Stimulated activated CD8-positive, alpha-beta memory T cell treated with anti-CD3 and anti-CD28 coated beads, Interleukin-7, amount 100 ng/mL, for 1 hour (primary cell): ENCODE results near the gene CTIF.

Source experiments
- DNase-seq, 2 donors: peaks; one replicate each; pipeline ENCODE4 v3.0.0-alpha.2; 2020; ENCODE audit warnings: low read depth in 2 of 2

The CTIF gene

DNA sequence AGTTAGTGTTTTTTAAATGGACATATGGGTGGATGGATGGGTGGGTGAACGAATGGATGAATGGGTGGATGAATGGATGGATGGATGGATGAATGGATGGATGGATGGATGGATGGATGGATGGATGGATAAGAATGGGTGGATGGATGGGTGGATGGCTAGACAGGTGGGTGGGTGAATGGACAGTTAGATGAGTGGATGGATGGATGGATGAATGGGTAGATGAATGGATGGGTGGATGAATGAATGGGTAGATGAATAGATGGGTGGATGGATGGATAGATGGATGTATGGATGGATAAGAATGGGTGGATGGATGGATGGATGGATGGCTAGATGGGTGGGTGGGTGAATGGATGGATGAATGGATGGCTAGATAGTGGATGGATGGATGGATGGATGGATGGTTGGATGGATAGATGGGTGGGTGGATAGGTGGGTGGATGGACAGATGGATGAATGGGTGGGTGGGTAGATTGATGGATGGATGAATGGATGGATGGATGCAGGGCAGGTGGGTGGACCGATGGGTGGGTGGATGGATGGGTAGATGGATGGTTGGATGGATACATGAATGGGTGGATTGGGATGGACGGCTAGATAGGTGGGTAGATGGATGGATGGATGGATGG is 64.0 kb downstream of the CTIF start:
- DNase-seq = no peak

DNA sequence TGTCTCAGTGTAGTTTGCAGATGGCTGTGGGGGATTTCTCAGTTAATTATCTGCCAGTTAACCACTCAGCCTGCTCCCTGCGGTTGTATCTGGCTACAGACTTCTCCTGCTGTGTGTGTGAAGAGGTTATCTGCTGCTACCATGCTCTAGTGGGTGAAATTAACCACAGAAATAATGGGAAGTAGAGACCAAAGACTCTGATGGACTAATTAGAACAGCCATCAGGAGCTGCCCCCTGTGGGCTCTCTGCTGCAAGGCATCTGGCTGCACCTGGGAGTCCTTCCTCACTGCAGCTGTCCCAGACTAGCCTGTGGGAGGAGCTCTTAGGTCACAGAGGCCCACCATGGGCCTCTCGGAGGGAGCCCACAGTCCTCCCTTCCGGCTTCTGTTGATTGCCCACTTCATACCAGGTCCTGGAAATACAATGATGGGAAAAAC is 66.6 kb downstream of the CTIF start:
- no peak for DNase-seq

DNA sequence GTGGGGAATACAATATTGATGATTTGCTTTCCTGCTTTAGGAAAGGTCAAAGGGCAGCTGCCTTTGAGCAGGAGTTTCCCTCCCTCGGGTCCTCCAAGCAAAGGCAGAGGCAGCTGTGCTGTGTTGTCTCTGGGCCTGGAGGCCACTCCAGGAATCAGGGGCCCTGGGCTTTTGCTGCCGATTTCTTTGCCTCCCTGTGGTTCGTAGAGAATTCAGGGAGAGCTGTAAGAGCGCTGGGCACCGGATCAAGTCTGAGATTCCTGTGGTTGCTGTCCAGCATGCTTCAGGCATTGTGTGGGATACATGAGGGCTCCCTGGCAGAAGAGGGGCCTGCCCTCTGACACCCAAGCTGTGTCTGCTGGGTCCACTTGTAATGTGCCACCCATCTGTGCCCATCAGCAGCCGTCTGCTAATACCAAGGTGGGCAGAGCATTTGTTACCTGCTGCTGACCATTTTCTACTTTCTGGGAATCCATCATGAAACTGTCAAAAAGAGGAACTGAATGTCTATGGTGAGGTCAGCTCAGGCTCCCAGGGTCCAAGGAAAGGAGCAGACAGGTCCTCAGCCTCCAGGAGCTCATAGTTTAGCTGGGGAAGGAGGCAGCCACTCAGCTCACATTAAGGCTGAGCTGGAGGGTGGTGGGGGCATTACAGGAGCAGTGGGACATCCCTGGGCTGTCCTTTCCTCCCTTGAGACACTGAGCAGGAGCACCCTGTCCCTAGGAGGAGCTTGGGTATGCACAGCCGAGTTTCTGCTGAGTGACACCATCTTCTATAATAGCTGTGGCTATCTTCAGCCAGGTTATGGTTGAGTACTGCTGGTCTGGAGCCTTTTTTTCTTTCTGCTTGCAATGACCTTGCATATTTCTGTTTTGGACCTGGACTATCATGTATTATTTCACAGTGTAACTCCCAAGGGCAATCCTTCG is 68.5 kb downstream of the CTIF start:
- no peak for DNase-seq

DNA sequence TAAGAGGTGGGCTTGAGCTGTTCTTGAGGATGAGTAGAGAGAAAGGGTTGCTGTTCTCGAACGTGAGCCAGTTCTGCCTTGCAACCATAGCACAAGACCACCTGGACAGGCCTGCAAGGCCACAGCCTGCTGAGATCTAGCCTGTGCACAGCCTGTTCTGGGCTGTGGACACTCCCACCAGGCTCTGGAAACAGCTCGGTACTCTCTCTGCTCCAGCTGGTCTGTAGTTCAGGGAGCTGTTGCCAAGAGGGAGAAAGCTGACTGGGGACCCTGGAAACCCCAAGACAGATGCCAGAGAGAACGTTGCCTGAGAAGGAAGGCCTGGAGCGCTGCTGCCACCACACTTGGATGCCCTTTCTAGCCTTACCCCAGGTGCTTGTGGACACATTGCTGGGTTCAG is 69.8 kb downstream of the CTIF start:
- DNase-seq = no peak

DNA sequence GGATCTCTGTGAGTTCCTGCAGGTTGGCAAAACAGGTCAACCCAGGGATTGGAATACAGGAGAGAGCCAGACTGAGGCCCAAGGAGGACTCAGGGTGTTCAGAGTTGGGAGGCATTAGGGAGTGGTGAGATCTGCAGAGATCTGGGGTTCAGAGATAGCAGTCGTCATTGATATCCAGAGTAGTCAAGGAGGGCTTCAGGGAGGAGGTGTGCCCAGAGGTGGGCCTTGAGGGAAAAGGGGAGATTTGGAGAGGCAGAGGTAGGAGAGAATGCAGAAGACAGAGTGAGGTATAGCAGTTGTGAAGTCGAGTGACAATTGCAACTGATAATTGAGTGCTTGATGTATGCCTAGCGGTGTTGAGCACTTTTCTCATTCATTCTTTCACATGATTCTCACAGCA is 70.3 kb downstream of the CTIF start:
- no peak for DNase-seq

DNA sequence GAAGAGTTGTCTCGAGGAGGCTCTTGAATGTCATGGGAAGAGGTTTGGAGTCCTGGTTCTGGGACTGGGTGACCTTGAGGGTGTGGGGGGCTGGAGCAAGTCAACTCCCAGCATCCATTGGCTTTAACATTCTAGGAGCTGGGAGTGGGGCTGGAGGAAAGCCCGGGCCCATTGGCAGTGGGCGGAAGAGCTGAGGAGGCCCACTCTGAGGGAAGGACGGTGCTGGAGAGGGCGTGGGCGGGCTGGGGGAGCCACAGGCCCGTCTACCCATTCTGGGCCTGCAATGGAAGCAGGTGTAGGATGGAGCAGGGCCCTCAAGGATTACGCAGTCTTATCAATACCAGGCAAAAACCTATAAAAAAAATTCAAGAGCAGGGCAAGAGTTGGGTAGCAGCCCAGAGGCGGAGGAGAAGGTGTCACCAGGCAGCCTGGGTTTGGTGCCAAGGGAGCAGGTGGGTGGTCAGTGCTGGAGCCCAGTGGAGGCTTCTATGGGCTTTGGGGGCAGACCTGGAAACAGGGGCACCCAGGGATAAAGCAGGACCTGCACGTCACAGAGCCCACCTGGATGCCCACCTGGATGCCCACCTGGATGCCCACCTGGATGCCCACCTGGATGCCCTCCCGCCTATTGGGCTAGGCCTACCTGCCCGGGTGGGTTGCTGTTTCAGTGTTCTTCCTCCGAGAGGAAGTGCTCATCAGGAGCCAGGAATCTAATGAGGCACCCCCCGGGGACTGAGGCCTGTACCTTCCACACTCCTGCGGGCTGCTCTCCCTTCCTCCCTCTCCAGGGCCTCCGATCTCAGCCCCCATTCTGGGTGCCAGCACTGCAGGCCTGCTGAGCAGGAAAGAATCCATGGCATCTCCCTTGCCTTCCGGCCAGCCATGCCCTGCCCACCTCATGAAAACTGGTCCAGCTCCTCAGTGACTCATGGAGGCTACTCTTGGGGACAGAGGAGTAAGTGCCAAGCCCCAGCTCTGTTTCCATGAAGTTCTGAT is 71.3 kb downstream of the CTIF start:
- DNase-seq = no peak

DNA sequence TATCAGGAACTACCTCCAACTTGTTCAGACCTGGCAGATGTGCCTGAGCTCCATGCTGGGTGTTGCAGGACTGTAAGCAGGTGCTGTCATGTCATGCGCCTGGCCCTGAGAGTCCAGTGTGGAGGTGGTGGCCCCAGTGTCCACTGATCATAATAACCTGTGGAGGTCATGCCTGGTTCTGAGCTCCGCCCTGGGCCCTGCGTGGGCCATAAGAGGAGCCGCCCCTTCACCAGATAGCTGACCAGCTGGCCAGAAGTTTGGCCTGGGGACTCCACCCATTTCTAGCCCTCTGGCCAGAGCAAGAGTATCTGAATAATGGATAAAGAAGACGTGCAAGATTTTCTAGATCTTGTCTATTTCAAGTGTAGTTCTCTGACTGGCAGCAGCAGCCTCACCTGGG is 72.4 kb downstream of the CTIF start:
- no peak for DNase-seq

DNA sequence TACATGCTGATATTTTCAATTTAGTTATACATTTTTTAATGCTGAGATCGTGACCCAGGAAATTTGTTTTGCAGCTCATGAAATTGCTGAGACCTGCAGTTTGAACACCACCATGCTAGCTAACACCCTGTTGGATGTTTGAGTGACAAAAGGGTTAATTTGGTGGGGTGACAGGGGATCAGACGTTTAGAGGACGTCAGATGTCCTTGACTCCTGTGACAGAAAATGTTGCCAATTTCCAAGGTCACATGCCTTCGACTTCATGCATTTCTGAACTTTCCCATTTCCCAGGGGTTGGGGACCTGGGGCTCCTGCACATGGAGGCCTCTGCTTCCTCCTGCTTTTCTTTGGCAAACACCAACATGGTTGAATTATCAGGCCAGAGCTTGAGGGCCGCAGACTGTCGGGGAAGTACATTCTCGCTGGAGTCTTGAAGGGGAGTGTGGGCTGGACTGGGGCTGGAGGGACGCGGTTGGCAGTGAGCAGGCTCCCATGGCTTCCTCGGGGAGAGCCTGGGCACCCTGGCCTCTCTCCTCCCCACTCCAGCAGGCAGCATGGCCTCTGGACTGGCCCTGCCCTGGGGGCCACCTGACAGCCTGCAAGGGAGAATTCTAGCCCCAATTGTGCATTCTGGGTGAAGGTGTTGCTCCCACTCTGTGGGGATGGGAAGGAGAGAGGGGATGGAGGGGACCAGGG is 73.1 kb downstream of the CTIF start:
- DNase-seq = no peak

DNA sequence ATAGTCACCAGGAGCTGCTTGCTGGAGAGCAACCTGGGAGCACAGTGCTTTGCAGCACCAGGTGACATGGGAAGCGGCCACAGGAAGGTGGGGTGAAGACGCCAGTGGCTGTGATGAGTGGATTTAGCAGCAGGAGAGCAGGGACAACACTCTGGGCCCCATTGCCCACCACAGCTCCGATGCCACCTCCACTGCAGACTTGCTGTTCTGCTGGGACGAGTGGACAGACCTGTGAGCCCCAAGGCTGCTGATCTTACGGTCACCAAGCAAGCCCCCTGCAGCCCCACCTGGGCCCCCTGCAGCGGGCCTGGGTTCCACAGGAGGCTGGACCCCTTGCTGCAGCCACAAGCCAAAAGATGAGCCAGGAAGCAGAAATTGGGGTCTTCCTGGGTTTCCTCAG is 73.7 kb downstream of the CTIF start:
- DNase-seq = no peak

DNA sequence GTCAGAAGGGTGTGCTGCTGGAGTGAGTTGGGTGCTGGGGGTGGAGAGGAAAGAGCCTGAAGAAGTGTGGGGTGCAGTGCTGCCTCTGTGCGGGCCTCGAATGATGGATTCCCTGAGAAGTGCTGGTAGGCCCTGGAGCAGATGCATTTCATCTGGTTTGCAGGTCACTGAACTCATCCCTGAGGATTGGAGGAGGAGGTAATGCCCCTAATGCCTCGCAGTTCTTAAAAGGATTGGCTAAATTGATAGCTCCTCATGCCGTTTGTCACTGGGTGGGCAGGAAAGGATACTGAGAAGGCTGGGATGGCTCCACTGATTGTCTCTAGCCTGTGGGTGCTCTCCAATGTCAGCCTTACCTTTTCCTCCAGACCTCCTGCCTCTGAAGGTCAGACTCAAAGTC is 74.1 kb downstream of the CTIF start:
- no peak for DNase-seq

DNA sequence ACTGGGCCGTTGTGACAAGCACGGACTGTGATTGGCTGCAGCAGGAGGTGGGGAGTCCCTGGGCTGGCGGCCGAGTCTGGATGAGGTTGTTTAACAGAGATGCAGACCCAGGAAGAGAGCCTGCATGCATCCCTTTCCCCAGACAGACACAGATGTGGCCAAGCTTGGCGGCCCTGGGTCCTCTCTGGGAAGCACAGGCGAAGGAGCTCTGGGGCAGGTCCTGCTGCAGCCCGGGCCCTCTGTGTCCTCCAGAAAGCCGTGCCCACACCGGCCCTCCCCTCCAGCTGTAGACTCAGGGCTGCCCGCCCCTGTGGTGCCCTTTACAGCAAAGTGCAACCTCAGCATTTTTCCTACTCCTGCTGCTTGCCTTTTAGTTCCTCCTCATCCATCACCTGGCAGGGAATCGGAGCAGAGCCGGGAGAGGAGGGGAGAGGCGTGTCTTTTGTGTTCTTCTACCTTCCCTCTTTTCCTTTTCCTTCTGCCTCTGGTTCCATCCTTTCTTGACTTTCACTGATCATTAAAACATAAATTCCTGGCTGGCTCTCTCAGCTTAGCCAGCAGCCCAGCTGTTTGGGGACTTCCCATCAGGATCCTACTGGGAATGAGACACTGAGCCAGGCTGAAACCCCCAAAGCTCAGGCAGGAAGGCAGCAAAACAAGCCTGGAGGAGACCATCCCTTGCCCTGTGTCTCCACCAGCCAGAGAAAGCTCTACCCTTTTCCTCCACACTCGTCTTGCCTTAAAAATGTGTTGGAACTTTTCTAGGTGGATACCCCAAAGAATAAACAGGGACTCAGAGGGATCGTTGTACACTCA is 75.0 kb downstream of the CTIF start:
- DNase-seq = no peak

DNA sequence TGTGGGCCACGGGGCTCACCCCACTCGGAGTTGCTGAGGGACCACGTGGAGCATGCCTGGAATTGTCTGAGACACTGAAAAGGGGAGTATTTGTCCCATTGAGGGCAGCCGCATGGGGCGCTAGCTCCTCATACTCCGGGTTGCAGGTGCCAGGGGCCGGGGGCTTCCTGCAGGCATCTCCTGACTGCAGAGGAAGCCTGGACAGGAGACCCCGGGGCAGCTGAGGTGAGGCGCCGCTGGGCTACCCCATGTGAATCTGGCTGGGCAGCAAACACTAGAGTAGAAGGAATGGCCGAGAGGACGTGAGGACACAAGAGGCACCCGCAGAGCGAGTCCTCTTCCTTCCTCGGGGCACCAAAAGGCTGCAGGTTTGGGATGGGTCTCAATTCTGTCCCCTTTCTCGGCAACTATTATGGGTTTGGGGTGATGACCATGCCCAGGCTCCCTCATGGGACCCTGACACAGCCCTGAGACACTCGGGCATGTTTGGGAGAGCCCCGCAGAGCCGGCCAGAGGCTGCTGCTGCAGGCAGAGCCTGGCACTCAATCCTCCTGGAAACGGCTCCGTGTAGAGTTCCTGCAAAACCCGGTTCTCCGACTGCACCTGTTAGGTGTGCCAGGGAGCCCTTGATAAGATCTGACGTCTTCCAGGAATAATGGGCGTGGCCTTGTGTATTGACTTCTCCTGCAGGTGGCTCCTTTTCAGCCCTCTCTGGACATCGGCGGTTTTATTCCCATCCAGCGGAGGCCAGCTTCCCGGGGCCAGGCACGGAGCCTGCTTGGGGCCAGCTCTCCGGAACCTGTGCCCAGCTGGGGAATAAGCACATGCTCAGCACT is 77.0 kb downstream of the CTIF start:
- DNase-seq = no peak

DNA sequence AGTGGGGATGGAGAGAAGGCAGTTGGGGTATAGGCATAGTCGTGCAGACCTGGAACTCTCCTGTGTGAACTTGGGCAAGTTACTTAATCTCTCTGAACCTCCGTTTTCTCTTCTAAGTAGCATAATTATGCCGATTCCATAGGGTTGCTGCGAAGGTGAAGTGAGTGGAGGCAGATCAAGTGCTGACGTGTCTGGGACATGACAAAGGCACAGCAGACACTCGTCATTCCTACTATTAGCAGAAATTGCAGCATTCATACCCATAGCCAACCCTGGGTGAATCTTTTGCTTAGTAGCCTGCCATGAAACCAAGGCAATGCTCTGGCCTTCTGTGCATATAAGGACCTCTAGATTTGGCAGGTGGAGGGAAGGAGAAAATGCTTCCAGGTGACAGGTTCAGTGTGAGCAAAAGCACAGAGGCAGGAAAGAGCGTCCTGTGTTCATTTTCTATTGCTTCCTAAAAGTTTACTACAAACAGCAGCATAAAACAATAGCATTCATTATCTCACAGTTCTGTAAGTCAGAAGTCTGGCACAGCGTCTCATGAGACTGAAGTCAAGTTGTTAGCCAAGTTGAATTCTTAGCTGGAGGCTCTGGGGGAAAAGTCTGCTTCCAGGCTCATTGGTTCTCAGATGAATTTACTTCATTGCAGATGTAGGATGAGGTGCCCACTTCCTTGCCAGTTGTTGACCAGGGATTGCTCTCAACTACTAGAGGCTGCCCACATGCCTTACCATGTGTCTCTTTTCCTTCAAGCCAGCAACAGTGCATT is 77.8 kb downstream of the CTIF start:
- no peak for DNase-seq

DNA sequence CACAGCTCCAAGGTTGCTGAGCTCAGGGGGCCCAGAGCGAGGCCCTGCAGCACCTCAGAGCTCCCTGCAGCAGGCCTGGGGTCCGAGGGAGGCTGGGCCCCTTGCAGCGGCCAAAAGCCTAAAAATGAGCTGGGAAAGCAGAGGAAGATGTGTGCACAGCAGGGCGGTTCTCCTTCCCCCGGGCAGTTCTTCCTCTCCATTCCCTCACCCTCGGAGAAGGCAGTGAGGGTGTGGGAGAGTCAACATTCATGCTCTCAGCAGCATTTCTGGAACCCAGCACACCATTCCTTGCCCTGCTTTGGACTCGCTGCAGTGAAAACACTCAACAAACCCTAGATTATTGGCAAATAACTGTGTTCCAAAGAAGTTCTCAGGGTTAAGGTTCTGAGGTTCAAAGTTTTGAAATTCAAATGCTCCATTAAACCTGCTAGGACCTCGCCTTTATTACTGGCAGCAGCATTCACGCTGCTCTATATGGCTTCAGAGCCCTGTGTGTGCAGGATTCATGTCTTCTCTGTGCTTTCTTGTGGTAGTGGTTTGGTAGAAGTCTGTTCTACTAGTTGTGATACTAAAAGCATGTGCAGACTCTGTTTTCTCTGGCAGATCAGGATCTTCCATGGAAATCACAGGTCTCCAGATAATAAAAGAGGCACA is 79.1 kb downstream of the CTIF start:
- no peak for DNase-seq

DNA sequence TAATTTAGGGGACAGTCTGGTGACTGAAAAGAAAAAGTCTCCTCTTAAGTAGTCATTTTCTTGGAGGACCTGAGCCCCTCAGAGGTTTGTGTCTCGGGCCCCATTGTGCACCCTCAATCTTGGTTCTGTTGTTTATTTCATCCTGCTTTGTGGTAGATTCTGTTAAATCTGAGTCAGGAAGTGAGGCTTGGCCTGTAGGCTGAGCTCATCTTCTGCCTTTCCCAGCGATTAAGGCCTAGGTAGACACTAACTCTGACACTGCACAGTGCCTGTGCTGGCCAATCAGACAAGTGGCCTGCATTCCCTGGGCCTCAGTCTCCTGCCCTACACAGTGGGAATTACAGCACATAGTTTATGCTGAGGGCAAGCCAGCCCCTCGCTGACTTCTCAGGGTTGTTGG is 80.2 kb downstream of the CTIF start:
- DNase-seq = no peak

DNA sequence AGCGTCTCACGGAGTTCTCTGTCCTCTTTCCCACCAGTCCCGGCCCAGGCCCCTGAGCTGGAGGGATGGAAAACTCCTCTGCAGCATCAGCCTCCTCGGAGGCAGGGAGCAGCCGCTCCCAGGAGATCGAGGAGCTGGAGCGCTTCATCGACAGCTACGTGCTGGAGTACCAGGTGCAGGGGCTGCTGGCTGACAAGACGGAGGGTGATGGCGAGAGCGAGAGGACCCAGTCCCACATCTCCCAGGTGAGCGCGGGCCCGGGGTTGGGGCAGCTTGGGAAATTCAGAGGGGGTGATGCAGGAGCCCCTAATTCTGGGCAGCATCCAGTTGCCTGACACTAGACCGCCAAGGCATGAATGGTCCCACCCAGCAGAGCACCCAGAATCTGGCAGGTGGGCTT is 80.7 kb downstream of the CTIF start:
- DNase-seq = no peak

DNA sequence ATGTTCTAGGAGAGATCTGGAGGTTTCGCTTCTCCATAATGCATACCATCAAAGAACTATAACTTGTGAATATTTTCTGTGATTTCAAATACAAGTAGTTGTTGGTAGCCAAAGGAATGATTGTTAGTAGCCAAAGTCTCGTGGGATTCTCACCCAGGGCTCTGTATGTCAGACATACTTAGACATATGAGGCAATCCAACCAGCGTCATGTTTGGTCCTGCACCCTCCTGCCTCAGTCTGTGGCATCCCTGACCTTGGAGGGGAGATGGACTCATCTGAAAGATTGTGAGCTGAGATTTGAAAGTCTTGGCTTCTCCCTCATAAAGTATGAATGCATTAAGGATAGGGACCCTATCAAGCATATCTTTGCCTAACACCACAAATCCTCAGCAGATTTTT is 81.2 kb downstream of the CTIF start:
- DNase-seq = no peak

DNA sequence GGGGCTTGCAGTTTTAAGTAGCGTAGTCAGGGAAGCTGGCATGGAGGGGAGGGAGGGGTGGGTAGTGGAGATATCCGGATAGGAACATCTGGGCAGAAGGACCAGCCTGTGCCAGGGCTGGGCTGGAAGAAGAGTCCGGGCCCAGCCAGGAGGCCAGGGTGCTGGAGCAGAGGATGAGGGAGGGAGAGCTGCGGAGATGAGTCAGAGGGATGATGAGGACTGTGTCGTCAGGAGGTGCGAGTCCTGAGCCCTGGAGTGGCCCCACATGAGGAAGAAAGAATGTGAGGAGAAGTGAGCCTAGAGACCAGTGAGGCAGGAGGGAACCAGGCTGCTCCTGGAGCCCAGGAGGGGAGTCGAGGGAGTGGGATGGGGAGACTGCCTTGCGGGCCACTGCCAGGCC is 82.4 kb downstream of the CTIF start:
- no peak for DNase-seq
